Left cardiac atrium (tissue), 4 donors: ENCODE data around the gene YRDC. TPM values are rescaled to one million over a fixed set of nuclear protein-coding genes. Genes with fewer than 3 reads are reported as not detected.

Experiments
- ATAC-seq, 2 donors: fragments of 200-7000 bp; cut with Tn5 transposase; one replicate each; pipeline ENCODE4 v1.9.1; 2020; ENCODE audit warnings: mild to moderate bottlenecking in 2 of 2, moderate library complexity in 2 of 2
- DNase-seq: peaks from one replicate; pipeline ENCODE4 v3.0.0-alpha.2; 2020
- intact Hi-C, 2 donors: fragments of 100-400 bp; cut with DNase I; formaldehyde crosslinking; loops; one replicate each; pipeline versions ENCODE4 v1.14.1 to v1.15.1; 2022 to 2023
- total RNA-seq, 2 donors: library from RNA; stranded (reverse); fragmentation: NEBNext Ultra II Directional; extraction: Animal tissue kit (Norgen Biotek cat#: 25700); gene quantifications; one replicate each; pipeline ENCODE4 v1.2.1, GENCODE V29; 2021
- donor health status: DM: no; HTN: yes; CAD: no.
- donor health status: DM: no; HTN: yes; CAD: no; lungs with severe emphysema.
- donor health status: DM: yes; HTN: yes; CAD: no.
- donor health status: Dilated cardiomyopathy.

The YRDC gene
- total RNA-seq, 2 donors from 2014 or later, result 5.6 to 9.7 TPM

- intact Hi-C loops, result no loop called here
- ATAC-seq (no peak), DNase-seq (no peak)
Observed at GRCh38 chr1:37824001-37824400, 16.0 kb upstream of the YRDC start.

GRCh38 chr1:37822906-37823815 lies 15.2 kb upstream of the YRDC start:
- intact Hi-C loops, result no loop called here
- no peak for DNase-seq
- ATAC-seq, result no peak

DNA sequence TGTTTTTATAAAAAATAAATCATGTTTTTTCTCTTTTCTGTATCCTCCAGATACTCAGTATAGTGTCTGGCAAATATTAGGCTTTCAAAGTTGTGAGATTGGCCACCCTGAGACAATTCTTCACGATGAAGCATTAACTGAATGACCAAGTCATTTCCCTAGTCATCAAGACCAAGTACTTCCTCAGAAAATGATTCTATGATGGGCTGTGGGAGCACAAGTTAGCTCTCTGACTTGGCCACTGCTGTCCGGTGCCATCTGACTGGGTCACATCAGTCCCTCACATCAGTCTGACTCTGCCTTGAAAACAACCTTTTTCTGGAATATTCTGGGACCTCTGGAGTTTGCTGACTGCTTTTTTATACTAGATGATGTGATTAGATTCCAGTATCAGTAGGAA lies 13.5 kb upstream of the YRDC start:
- ATAC-seq (no peak), DNase-seq (no peak)
- intact Hi-C loops, result no loop called here

DNA sequence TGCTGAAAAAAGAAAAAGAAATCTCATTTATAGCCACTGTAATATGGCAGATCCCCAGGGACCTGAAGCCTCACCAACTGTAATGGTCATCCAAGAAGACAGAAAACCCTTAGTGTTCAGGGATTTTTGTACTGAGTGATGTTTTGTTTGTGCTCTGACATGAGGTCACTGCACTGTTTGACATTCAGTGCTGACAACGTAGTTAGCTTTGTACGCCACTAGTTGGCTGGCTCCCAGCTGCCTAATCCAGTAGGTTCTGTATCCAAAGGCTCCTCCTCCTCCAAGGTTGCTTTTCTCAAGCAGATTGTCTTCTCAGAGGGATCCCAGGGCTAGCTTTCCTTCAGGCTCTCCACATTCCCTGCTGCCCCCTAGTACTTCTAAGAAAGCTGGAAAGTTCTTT lies 9.5 kb upstream of the YRDC start:
- ATAC-seq (peak in 1 of 2 donors; percentile 25), DNase-seq (peak; percentile 59)
- intact Hi-C loops, result no loop called here

- DNase-seq (no peak), ATAC-seq (peak in 1 of 2 donors; percentile 56)
- intact Hi-C loops, result loop anchor here in 1 of 2 donors (5.0 kb wide), 1 partner anchor 43 kb away; the partner anchor contains the start of gene MTF1
Observed at GRCh38 chr1:37814252-37814651, 6.2 kb upstream of the YRDC start.

DNA sequence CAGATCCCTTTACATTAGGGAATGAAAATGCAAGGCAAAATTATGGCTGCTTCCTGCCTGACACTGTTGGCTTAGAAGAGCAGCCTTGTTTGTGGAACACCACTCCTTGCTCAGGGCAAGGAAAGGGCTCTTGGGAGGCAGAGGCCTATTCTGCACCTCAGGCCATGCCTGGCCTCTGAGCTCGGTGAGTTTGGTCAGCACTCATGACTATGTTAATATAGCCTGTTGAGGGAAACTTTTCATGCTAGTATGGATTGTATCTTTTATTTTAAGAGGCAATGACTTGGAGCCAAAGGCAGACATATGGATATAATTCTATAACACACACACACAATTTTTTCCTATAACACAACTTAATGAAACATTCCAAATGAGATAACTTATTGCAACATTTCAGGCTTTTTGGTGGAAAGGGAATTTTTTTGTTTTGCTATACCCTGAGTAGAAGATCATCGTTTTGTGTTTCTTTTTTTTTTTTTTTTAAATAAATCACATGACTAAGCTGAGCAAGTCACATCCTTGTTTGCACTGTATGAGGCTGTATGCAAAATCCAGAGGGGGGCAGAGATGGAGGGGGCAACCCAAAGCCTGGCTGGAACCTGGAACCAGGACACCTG lies 5.6 kb upstream of the YRDC start:
- ATAC-seq, result no peak
- intact Hi-C loops, result loop anchor here in 1 of 2 donors (5.0 kb wide), 1 partner anchor 44 kb away; the partner anchor contains the start of gene MTF1
- DNase-seq, result no peak

- ATAC-seq (no peak), DNase-seq (peak; percentile 64)
- intact Hi-C loops, result loop anchor here in 1 of 2 donors (5.0 kb wide), 1 partner anchor 46 kb away; the partner anchor contains the start of gene MTF1
Observed at GRCh38 chr1:37811027-37811655, 3.1 kb upstream of the YRDC start.

- intact Hi-C loops, result loop anchor here in 1 of 2 donors (5.0 kb wide), 2 partner anchors 47 to 118 kb away; partner anchors contain the start of genes CDCA8 and MTF1
- DNase-seq (no peak), ATAC-seq (no peak)
Observed at GRCh38 chr1:37809942-37810341, 1.9 kb upstream of the YRDC start.

GRCh38 chr1:37808369-37809319 lies 636 bp upstream of the YRDC start:
- intact Hi-C loops, result loop anchor here in 1 of 2 donors (5.0 kb wide), 1 partner anchor 116 kb away; the partner anchor contains the start of gene CDCA8
- ATAC-seq, result peak; percentile 85 to 91

DNA sequence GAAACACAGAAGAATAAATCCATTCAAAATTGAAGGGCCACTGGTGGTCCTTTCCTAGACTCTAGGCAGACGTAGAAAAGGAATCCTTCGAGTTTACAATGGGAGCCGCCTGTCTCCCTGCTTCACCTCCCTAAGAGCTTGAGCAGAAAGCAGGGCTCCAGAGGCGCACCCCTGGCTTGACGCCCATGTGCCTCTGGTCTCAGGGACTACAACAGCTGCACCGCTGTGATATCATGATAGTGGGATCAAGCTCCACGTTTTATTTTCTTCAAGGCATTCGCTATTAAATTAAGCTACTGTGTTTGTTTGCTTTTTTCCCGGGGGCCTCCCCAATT lies 821 bp downstream of the YRDC start:
- ATAC-seq, result no peak
- no peak for DNase-seq
- intact Hi-C loops, result loop anchor here in 1 of 2 donors (5.0 kb wide), 1 partner anchor 115 kb away; the partner anchor contains the start of gene CDCA8

More at GRCh38 chr1:37808369-37809319, 636 bp upstream of the YRDC start:
- DNase-seq, result peak; percentile 80

DNA sequence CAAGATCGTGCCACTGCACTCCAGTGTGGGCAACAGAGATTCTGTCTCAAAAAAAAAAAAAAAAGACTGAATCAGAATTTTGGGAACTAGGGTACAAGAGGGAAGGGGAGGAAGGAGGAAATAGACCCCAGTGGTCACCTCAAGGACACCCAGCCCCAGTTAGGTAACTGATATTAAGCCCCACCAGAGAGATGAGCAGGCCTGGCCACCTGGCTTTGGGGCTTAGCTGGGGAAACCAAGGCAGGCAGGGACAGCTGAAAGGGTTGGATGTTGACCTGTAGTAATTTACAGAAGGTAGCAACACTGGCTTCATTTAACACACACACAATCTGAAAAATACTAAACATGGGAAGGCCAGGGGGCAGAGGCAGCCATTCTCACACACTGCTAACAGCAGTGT lies 5.6 kb downstream of the YRDC start:
- no peak for ATAC-seq
- no peak for DNase-seq
- intact Hi-C loops, result no loop called here

- ATAC-seq (no peak), DNase-seq (no peak)
- intact Hi-C loops, result no loop called here
Observed at GRCh38 chr1:37797750-37798345, 10.2 kb downstream of the YRDC start.

DNA sequence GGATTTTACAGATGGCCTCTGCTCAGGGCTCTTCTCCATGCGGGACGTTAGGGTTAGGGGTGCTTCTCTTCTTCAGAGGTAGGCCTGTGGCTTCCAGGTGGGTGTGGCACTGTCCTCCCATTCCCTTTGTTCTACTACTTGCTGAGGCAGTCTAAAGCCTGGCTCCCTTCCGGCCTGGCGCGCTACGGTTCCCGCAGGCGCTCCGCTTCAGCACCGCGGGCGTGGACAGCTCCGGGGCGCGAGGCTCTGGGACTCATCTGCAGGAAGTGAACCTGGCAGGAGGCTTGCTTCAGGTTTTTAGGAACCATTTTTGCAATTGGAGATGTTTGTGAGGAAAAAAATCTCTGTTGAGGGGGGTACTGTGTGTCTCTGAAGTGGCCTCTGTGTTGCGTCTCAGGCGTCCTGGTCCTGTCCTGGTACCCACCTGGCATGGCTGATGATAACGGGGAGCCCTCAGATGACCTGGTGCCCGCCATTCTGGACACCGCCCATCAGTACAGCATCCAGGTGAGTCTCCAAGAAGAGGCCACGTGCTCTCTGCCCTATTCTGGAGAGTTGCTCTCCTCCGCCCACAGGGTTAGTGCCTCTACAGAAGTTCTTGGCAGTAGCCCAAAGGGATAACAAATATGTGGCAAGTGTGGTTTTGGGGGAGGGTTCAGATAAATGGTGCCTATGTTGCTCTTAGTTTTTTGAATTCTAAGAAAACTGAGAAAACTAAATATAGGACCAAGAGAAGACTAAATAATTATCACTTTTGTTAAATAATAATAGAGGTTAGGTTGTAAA lies 12.5 kb downstream of the YRDC start:
- intact Hi-C loops, result no loop called here
- DNase-seq (peak; percentile 70), ATAC-seq (peak; percentile 62 to 66)

- intact Hi-C loops, result no loop called here
- DNase-seq (no peak), ATAC-seq (no peak)
Observed at GRCh38 chr1:37794372-37795339, 13.4 kb downstream of the YRDC start.

GRCh38 chr1:37793773-37794371 lies 14.1 kb downstream of the YRDC start, which contains the start of gene MANEAL:
MANEAL (plus strand) TSS chr1:37793847; CDS start chr1:37794183, 336 bp downstream.
- DNase-seq (peak; percentile 53), ATAC-seq (peak; percentile 85 to 88)
- intact Hi-C loops, result no loop called here
